CD14-positive monocyte (primary cell): ENCODE measurements around the gene MICAL2. TPM values are rescaled to one million over a fixed set of nuclear protein-coding genes. Genes with fewer than 3 reads are reported as not detected.

Experiments used
- DNase-seq, 3 donors: peaks; one replicate each; pipeline ENCODE4 v3.0.0-alpha.2; 2011 to 2022
- H2AFZ ChIP-seq: 2 replicates; pipeline ENCODE4 v1.6.0; 2012; ENCODE audit warnings: mild to moderate bottlenecking, low read depth, low read length, inconsistent platforms; ENCODE audit not compliant: insufficient read depth, poor library complexity, severe bottlenecking
- H3K27ac ChIP-seq, 2 donors: 1 replicate in 1 of 2; 2 replicates in 1 of 2; pipeline ENCODE4 v1.5.1; 2012 to 2013; ENCODE audit warnings: low read length in 2 of 2, control low read depth in 1 of 2, inconsistent platforms in 1 of 2, low read depth in 1 of 2, mild to moderate bottlenecking in 1 of 2
- H3K27me3 ChIP-seq, 2 donors: one replicate each; pipeline versions ENCODE4 v1.6.0 to v1.6.1; 2011 to 2013; ENCODE audit warnings: low read length in 2 of 2; ENCODE audit not compliant: control insufficient read depth in 2 of 2, insufficient read depth in 2 of 2
- H3K36me3 ChIP-seq, 2 donors: replicated peaks in 1 of 2; 1 replicate in 1 of 2; 2 replicates in 1 of 2; pipeline versions ENCODE4 v1.5.1 to v1.6.1; 2012 to 2013; ENCODE audit warnings: low read length in 2 of 2, control low read depth in 1 of 2, inconsistent platforms in 1 of 2, mild to moderate bottlenecking in 1 of 2; ENCODE audit not compliant: insufficient read depth in 2 of 2, control insufficient read depth in 1 of 2
- H3K4me1 ChIP-seq, 2 donors: 1 replicate in 1 of 2; 2 replicates in 1 of 2; pipeline versions ENCODE4 v1.5.1 to v1.6.1; 2012 to 2013; ENCODE audit warnings: low read length in 2 of 2, control low read depth in 1 of 2, inconsistent platforms in 1 of 2, mild to moderate bottlenecking in 1 of 2, moderate library complexity in 1 of 2; ENCODE audit not compliant: insufficient read depth in 2 of 2, control insufficient read depth in 1 of 2
- H3K4me2 ChIP-seq: replicated peaks from 2 replicates; pipeline ENCODE3; 2012; ENCODE audit warnings: low read length, moderate library complexity, mild to moderate bottlenecking; ENCODE audit not compliant: poor library complexity, severe bottlenecking; ENCODE audit errors: extremely low read depth
- H3K4me3 ChIP-seq, 3 experiments: fragments of 200-600 bp in 1 of 3; sonication (generic) in 1 of 3; replicated peaks in 1 of 3; 1 replicate in 2 of 3; 2 replicates in 1 of 3; pipeline ENCODE4 v1.5.1; 2011 to 2013; ENCODE audit warnings: low read length in 3 of 3, mild to moderate bottlenecking in 3 of 3, control low read depth in 2 of 3, low read depth in 2 of 3, inconsistent platforms in 1 of 3, moderate library complexity in 1 of 3
- H3K79me2 ChIP-seq: 2 replicates; pipeline ENCODE4 v1.6.0; 2012; ENCODE audit warnings: mild to moderate bottlenecking, control low read depth, inconsistent platforms, low read length, moderate library complexity; ENCODE audit not compliant: insufficient read depth
- H3K9ac ChIP-seq: 2 replicates; pipeline ENCODE4 v1.6.0; 2017; ENCODE audit warnings: low read length, mild to moderate bottlenecking; ENCODE audit not compliant: insufficient read depth, poor library complexity, severe bottlenecking
- H3K9me3 ChIP-seq, 2 donors: replicated peaks in 1 of 2; 1 replicate in 1 of 2; 2 replicates in 1 of 2; pipeline versions ENCODE4 v1.5.1 to v1.6.1; 2012 to 2013; ENCODE audit warnings: low read length in 2 of 2, control low read depth in 1 of 2; ENCODE audit not compliant: control insufficient read depth in 1 of 2, insufficient read depth in 1 of 2
- H4K20me1 ChIP-seq: 2 replicates; pipeline ENCODE4 v1.6.0; 2012; ENCODE audit warnings: mild to moderate bottlenecking, low read length, control low read depth, moderate library complexity; ENCODE audit not compliant: insufficient read depth
- H3K27ac Mint-ChIP-seq, 7 donors: one replicate each; pipeline ENCODE4 v1.8.0; 2020; ENCODE audit warnings: mild to moderate bottlenecking in 7 of 7, mixed read lengths in 7 of 7, moderate library complexity in 6 of 7, inconsistent platforms in 2 of 7
- H3K27me3 Mint-ChIP-seq, 3 donors: one replicate each; pipeline ENCODE4 v1.8.0; 2021 to 2022; ENCODE audit warnings: low read depth in 3 of 3, mild to moderate bottlenecking in 3 of 3, mixed read lengths in 3 of 3, moderate library complexity in 3 of 3, inconsistent platforms in 1 of 3
- H3K36me3 Mint-ChIP-seq, 2 donors: one replicate each; pipeline ENCODE4 v1.8.0; 2020; ENCODE audit warnings: mixed read lengths in 2 of 2, inconsistent platforms in 1 of 2, mild to moderate bottlenecking in 1 of 2
- H3K4me1 Mint-ChIP-seq: one replicate; pipeline ENCODE4 v1.8.0; 2020; ENCODE audit warnings: mild to moderate bottlenecking, mixed read lengths
- H3K4me3 Mint-ChIP-seq, 2 donors: one replicate each; pipeline ENCODE4 v1.8.0; 2020; ENCODE audit warnings: mild to moderate bottlenecking in 2 of 2, mixed read lengths in 2 of 2, moderate library complexity in 1 of 2
- H3K9me3 Mint-ChIP-seq, 7 donors: one replicate each; pipeline ENCODE4 v1.8.0; 2020 to 2022; ENCODE audit warnings: mixed read lengths in 7 of 7, mild to moderate bottlenecking in 6 of 7, moderate library complexity in 6 of 7, inconsistent platforms in 2 of 7
- WGBS: methylation state at CpG from one replicate; pipeline ENCODE4 v1.1.5; 2013; ENCODE audit warnings: missing lambda C conversion rate; ENCODE audit not compliant: insufficient coverage; 5-methylcytosine and 5-hydroxymethylcytosine counted together
- intact Hi-C, 2 donors: fragments of 100-400 bp; cut with micrococcal nuclease; formaldehyde crosslinking; loops; one replicate each; pipeline versions ENCODE4 v1.15.0 to v1.15.1; 2023
- polyA plus RNA-seq, 3 donors: library from polyadenylated mRNA; depleted of rRNA in 1 of 3; unstranded in 2 of 3; stranded (reverse) in 1 of 3; fragments of 300-500 nt in 2 of 3; fragments of >200 nt in 1 of 3; fragmentation: Illumina TruSeq in 2 of 3; gene quantifications; 1 replicate in 2 of 3; 2 replicates in 1 of 3; pipeline ENCODE4 v1.2.3, GENCODE V29; 2012 to 2021
- TF ChIP-seq, protein P1 (sequence below): fragments of 200-600 bp; IDR thresholded peaks from one replicate; pipeline ENCODE4 v1.8.0; 2022; ENCODE audit warnings: antibody characterized with exemption, mild to moderate bottlenecking

Gene MICAL2
- polyA plus RNA-seq, 3 donors, result 39.8 to 72.5 (median 44.0) TPM

DNA sequence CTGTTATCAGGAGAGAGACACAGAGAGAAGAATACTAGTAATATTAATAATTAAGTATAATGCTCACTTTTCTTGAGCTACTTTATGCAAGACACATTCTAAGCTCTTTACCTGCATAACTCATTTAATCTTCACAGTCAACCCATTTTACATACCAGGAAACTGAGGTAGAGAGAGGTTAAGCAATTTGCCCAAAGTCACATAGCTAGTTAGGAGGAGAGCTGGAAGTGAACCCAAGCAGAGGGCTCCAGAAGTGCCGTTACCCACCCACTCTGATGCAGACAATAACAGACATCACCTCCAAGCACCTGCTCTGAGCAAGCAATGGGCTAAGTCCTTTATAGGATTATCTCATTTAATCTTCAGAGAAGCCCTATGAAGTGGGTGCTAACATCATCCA lies 24.8 kb downstream of the MICAL2 start:
- H3K4me1 Mint-ChIP-seq, result peaks cover 54% of the 10 kb centered on the region
- H3K4me3 Mint-ChIP-seq, result no peak overlapping the region
- Histone ChIP-seq H3K27ac (peak overlapping the region; percentile 66 to 86), H3K4me3 (no peak overlapping the region), H3K4me1 (peaks cover 54 to 57% of the 10 kb centered on the region in 2 donors), H3K27me3 (no peaks in the 10 kb centered on the region), H2AFZ (no peak overlapping the region), H4K20me1 (peaks cover 27% of the 10 kb centered on the region), H3K4me2 (no peak overlapping the region), H3K9ac (no peak overlapping the region), H3K9me3 (no peaks in the 10 kb centered on the region), H3K36me3 (peaks cover 21 to 24% of the 10 kb centered on the region in 2 donors), H3K79me2 (peaks cover 44% of the 10 kb centered on the region)
- peaks cover 34 to 66% of the 10 kb centered on the region in 2 donors for H3K36me3 Mint-ChIP-seq
- no peak for DNase-seq
- WGBS, result no CpG with 5 or more reads among the region's 1 CpG
- peaks cover 0 to 2% (median under 1%) of the 10 kb centered on the region in 3 donors for H3K27me3 Mint-ChIP-seq
- intact Hi-C loops, result no loop called here
- peak overlapping the region in 5 of 7 donors; percentile 15 to 94 (median 85) for H3K27ac Mint-ChIP-seq
- H3K9me3 Mint-ChIP-seq, result no peaks in the 10 kb centered on the region
- TF ChIP-seq, protein P1, sequence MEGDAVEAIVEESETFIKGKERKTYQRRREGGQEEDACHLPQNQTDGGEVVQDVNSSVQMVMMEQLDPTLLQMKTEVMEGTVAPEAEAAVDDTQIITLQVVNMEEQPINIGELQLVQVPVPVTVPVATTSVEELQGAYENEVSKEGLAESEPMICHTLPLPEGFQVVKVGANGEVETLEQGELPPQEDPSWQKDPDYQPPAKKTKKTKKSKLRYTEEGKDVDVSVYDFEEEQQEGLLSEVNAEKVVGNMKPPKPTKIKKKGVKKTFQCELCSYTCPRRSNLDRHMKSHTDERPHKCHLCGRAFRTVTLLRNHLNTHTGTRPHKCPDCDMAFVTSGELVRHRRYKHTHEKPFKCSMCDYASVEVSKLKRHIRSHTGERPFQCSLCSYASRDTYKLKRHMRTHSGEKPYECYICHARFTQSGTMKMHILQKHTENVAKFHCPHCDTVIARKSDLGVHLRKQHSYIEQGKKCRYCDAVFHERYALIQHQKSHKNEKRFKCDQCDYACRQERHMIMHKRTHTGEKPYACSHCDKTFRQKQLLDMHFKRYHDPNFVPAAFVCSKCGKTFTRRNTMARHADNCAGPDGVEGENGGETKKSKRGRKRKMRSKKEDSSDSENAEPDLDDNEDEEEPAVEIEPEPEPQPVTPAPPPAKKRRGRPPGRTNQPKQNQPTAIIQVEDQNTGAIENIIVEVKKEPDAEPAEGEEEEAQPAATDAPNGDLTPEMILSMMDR, result no peak

DNA sequence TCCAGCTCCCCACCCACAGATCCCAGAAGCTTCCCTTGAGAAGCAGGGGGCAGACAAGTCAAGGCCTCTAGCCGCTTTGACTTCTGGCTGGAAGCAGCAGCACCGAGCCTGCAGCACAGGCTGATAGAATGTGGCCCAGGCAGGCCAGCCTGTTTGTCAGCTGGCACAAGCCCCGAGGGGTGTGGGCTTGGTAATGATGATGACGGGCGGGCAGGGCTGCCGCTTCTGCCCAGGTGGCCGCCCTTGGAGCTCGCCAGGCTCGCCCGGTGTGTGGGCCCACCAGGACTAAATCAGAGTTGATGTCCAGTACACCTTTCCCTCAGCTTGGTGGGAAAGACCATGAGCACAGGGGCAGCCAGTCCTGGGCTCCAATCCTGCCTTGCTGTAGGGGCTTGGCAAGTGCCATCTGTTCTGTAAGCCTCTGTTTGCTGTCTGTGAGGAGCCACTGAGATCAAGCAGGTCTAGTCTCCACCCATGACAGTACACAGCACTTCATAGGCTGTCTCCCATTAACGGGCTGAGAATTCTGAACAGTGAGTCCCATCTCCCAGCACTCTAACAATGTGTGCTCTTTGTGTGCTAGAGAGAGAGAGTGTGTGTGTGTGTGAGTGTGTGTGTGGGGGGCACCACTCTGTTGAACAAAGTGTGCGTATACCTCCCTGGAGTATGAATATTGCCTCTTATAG lies 26.8 kb downstream of the MICAL2 start:
- DNase-seq, result no peak
- H3K4me3 Mint-ChIP-seq, result no peak overlapping the region
- 94% methylated on average over 9 of the region's 12 CpGs for WGBS
- peak overlapping the region in 2 of 7 donors; percentile 33 to 66 for H3K27ac Mint-ChIP-seq
- Histone ChIP-seq H3K4me1 (peaks cover 45 to 51% of the 10 kb centered on the region in 2 donors), H3K4me2 (no peak overlapping the region), H4K20me1 (peaks cover 41% of the 10 kb centered on the region), H3K9me3 (no peaks in the 10 kb centered on the region), H3K79me2 (peaks cover 29% of the 10 kb centered on the region), H3K36me3 (peaks cover 28 to 43% of the 10 kb centered on the region in 2 donors), H3K9ac (no peak overlapping the region), H3K27ac (no peak overlapping the region), H2AFZ (no peak overlapping the region), H3K4me3 (no peak overlapping the region), H3K27me3 (no peaks in the 10 kb centered on the region)
- H3K4me1 Mint-ChIP-seq, result peaks cover 52% of the 10 kb centered on the region
- TF ChIP-seq, protein P1, result no peak
- H3K36me3 Mint-ChIP-seq, result peaks cover 48 to 77% of the 10 kb centered on the region in 2 donors
- H3K9me3 Mint-ChIP-seq, result no peaks in the 10 kb centered on the region
- H3K27me3 Mint-ChIP-seq, result no peaks in the 10 kb centered on the region
- intact Hi-C loops, result no loop called here
